Cardiac muscle cell (in vitro differentiated cells and primary cell): ENCODE results near the gene ERC1. TPM values are rescaled to one million over a fixed set of nuclear protein-coding genes. Genes with fewer than 3 reads are reported as not detected.
A peak's percentile ranks its signal among the peaks of the same experiment; 100 is the strongest.

Source experiments
- DNase-seq, 2 donors: peaks; one replicate each; pipeline versions ENCODE4 v3.0.0 to v3.0.0-alpha.2; 2010 to 2017; ENCODE audit warnings: low read depth in 1 of 2, low spot score in 1 of 2
- H3K27ac ChIP-seq: fragments of 200-600 bp; sonication (generic); 2 replicates; pipeline ENCODE4 v1.5.1; 2016
- H3K27me3 ChIP-seq: fragments of 200-600 bp; sonication (generic); 2 replicates; pipeline ENCODE4 v1.6.0; 2016; ENCODE audit warnings: control low read depth
- H3K36me3 ChIP-seq: fragments of 200-600 bp; sonication (generic); 2 replicates; pipeline ENCODE4 v1.5.1; 2016; ENCODE audit warnings: control low read depth
- H3K4me1 ChIP-seq: fragments of 200-600 bp; sonication (generic); 2 replicates; pipeline ENCODE4 v1.8.1; 2017; ENCODE audit warnings: low read depth, mild to moderate bottlenecking, mixed run types
- H3K4me3 ChIP-seq: fragments of 200-600 bp; sonication (generic); 2 replicates; pipeline ENCODE4 v1.5.1; 2016; ENCODE audit warnings: mild to moderate bottlenecking
- H3K9me3 ChIP-seq: fragments of 200-600 bp; sonication (generic); 2 replicates; pipeline ENCODE4 v1.5.1; 2017; ENCODE audit warnings: low read depth, mild to moderate bottlenecking, control low read depth
- CTCF ChIP-seq: IDR thresholded peaks from 2 replicates; pipeline ENCODE4 v1.5.1; 2012; ENCODE audit warnings: low read depth, mild to moderate bottlenecking, low read length
- polyA plus RNA-seq: library from polyadenylated mRNA; unstranded; fragments of >200 nt; fragmentation: Nextera tagmentation; extraction: Ambion mirVana; gene quantifications from 2 replicates; pipeline ENCODE4 v1.2.1, GENCODE V29; 2016
- total RNA-seq: library from RNA; depleted of rRNA; stranded (reverse); fragments of >200 nt; gene quantifications from 2 replicates; pipeline ENCODE4 v1.2.3, GENCODE V29; 2016

The ERC1 gene
- total and polyA plus RNA-seq, 2 experiments from 2014 or later: 34.1 to 46.3 TPM

GRCh38 chr12:1078002-1078401 lies 87.0 kb downstream of the ERC1 start:
- no peaks in the 10 kb centered on the region for H3K36me3 ChIP-seq
- no peak overlapping the region for H3K27ac ChIP-seq
- no peak for DNase-seq
- no peak overlapping the region for H3K4me3 ChIP-seq
- TF ChIP-seq CTCF: no peak
- H3K9me3 ChIP-seq: no peaks in the 10 kb centered on the region
- H3K27me3 ChIP-seq: no peaks in the 10 kb centered on the region
- H3K4me1 ChIP-seq: peaks cover 1% of the 10 kb centered on the region

GRCh38 chr12:1080520-1081223 lies 89.6 kb downstream of the ERC1 start:
- TF ChIP-seq CTCF: no peak
- H3K9me3 ChIP-seq: no peaks in the 10 kb centered on the region
- peaks cover 18% of the 10 kb centered on the region for H3K4me1 ChIP-seq
- no peak overlapping the region for H3K27ac ChIP-seq
- no peak overlapping the region for H3K4me3 ChIP-seq
- no peak for DNase-seq
- no peaks in the 10 kb centered on the region for H3K36me3 ChIP-seq
- no peaks in the 10 kb centered on the region for H3K27me3 ChIP-seq

- TF ChIP-seq CTCF: no peak
- H3K27me3 ChIP-seq: no peaks in the 10 kb centered on the region
- no peaks in the 10 kb centered on the region for H3K9me3 ChIP-seq
- DNase-seq: peak in 1 of 2 donors; percentile 17
- H3K4me3 ChIP-seq: no peak overlapping the region
- no peaks in the 10 kb centered on the region for H3K36me3 ChIP-seq
- H3K4me1 ChIP-seq: peaks cover 18% of the 10 kb centered on the region
- peak overlapping the region; percentile 87 for H3K27ac ChIP-seq
Measured at GRCh38 chr12:1083151-1083888, 92.3 kb downstream of the ERC1 start.

GRCh38 chr12:1083889-1084262 lies 92.9 kb downstream of the ERC1 start:
- no peak for TF ChIP-seq CTCF
- H3K36me3 ChIP-seq: no peaks in the 10 kb centered on the region
- peak; percentile 20 to 75 for DNase-seq
- H3K27ac ChIP-seq: peak overlapping the region; percentile 87
- no peaks in the 10 kb centered on the region for H3K27me3 ChIP-seq
- H3K9me3 ChIP-seq: no peaks in the 10 kb centered on the region
- H3K4me3 ChIP-seq: no peak overlapping the region
- H3K4me1 ChIP-seq: peaks cover 18% of the 10 kb centered on the region

- peak overlapping the region; percentile 69 for H3K27ac ChIP-seq
- H3K4me3 ChIP-seq: no peak overlapping the region
- DNase-seq: no peak
Measured at GRCh38 chr12:1091350-1091749, 100.3 kb downstream of the ERC1 start.

More at GRCh38 chr12:1091350-1091749, 100.3 kb downstream of the ERC1 start:
- Histone ChIP-seq H3K4me1 (peaks cover under 1% of the 10 kb centered on the region), H3K36me3 (no peaks in the 10 kb centered on the region), H3K9me3 (no peaks in the 10 kb centered on the region), H3K27me3 (no peaks in the 10 kb centered on the region)
- TF ChIP-seq CTCF: no peak
